ENCODE measurements around the gene THAP3.

The THAP3 gene

GRCh38 chr1:6624710-6625583, at the start of gene THAP3:
TSS of gene THAP3 (plus strand) at chr1:6624868. CDS start at chr1:6625219, 351 bp downstream.
- DNase-seq = peak; percentile 92

DNA sequence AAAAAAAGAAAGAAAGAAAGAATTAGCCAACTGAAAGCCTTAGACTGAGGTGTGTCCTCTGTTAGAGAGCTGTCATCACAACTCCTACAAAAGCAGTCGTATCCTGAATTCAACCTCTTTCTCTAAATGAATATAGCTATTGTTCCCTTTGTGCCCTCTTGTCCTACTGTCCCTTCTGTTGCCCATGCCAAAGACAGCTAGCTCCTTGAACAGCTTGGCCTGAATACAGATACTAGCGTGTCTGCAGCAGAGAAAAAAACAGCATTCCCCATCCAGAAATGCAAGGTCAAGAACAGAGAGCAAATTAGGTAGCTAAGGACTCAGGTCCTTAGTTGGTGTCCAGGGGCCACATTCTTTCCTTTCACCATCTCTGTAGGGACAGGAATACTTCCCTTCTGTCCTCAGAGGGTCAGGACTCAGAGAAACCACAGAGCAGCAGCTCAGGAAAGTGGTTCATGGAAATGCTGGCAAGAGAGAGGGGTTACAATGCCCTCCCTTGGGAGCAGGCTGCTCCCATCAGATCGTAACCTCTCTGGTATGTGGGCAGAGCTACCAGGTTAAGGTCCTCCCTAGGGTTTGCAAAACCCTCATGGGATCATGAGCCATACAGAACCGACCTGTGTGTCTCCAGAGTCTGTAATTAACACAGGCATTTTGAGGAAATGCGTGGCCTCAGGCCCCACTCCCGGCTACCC, 46.7 kb upstream of the THAP3 start:
- DNase-seq = no peak

DNA sequence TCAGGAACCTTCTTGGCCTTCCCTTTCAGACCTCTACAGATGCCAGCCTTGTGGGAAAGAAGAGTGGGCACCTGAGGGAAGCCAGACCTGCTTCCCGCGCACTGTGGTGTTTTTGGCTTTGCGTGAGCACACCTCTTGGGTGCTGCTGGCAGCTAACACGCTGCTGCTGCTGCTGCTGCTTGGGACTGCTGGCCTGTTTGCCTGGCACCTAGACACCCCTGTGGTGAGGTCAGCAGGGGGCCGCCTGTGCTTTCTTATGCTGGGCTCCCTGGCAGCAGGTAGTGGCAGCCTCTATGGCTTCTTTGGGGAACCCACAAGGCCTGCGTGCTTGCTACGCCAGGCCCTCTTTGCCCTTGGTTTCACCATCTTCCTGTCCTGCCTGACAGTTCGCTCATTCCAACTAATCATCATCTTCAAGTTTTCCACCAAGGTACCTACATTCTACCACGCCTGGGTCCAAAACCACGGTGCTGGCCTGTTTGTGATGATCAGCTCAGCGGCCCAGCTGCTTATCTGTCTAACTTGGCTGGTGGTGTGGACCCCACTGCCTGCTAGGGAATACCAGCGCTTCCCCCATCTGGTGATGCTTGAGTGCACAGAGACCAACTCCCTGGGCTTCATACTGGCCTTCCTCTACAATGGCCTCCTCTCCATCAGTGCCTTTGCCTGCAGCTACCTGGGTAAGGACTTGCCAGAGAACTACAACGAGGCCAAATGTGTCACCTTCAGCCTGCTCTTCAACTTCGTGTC, 45.9 kb upstream of the THAP3 start:
- peak; percentile 54 for DNase-seq

- DNase-seq = peak; percentile 99
Observed at GRCh38 chr1:6579374-6580118, 45.1 kb upstream of the THAP3 start, which contains the start of gene ZBTB48. TSS of gene ZBTB48 (plus strand) at chr1:6579994. CDS start at chr1:6580610, 616 bp downstream.

DNA sequence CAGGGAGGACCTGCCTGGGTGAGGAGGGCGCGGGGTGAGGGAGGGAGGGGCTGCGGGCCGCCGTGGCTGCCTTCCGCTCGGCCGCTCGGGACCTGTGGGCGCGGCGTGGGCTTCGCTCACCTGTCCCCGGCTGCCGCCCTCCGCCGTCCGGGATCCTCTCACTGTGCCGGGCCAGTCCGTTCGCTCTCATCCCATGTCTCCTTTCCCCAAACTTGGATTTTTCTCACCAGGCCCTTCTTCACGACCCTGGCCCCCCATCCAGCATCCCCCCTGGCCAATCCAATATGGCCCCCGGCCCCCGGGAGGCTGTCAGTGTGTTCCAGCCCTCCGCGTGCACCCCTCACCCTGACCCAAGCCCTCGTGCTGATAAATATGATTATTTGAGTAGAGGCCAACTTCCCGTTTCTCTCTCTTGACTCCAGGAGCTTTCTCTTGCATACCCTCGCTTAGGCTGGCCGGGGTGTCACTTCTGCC, 44.5 kb upstream of the THAP3 start:
- DNase-seq = peak; percentile 72

- DNase-seq = peak; percentile 49
Observed at GRCh38 chr1:6580593-6581409, 43.9 kb upstream of the THAP3 start.

GRCh38 chr1:6581561-6582305, 42.9 kb upstream of the THAP3 start:
- peak; percentile 69 for DNase-seq

DNA sequence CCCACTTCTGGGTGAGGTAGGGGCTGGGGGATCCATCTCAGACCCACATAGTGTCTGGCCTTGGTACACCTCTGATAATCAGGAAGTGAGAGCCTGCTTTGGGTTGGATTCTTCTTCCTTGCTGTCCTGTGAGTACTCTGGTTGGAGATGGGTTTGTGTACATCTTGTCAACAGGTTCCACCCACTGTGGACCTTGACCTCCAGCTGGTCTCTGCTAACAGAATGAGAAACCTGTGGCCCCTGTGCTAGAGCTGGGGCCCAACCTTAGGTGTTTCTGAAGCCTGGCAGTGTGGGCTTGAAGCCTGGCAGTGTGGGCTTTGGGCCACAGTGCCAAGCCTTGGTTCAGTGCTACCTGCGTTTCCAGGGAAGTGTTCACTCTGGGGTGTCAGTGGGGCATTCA, 42.3 kb upstream of the THAP3 start:
- no peak for DNase-seq

- no peak for DNase-seq
Observed at GRCh38 chr1:6584126-6585080, 40.3 kb upstream of the THAP3 start.

GRCh38 chr1:6585081-6585722, 39.5 kb upstream of the THAP3 start:
- DNase-seq = no peak

- no peak for DNase-seq
Observed at GRCh38 chr1:6585841-6586240, 38.8 kb upstream of the THAP3 start.

GRCh38 chr1:6586404-6586816, 38.3 kb upstream of the THAP3 start:
- no peak for DNase-seq

DNA sequence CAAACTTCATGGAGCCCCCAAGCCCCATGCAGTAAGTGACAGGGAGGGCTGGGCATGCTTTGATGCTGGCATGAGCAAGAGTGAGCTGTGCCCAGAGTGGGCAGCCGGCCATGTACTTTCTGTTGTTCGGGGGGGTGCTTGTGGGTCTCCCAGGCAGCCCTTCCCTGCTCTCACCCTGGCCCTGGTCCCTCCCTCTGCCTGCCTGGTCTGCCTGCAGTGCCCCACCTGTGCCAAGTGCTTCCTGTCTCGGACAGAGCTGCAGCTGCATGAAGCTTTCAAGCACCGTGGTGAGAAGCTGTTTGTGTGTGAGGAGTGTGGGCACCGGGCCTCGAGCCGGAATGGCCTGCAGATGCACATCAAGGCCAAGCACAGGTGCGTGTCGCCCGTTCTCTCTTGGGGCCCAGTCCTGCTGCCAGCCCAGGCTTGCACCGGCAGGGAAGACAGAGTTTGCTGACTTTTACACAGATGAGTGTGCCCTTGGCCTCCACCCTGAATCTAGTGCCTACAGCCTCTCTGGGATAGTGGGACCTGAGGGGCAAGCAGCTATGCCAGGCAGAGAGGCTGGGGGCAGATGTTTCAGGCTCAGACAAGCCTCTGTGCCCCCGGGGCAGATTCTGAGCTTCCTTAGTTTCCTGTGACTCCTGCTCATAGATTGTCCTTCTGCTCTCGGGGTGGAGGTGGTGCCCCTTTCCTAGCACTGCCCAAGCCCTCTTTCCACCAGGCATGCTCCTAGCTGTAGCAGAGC, 37.2 kb upstream of the THAP3 start:
- no peak for DNase-seq

DNA sequence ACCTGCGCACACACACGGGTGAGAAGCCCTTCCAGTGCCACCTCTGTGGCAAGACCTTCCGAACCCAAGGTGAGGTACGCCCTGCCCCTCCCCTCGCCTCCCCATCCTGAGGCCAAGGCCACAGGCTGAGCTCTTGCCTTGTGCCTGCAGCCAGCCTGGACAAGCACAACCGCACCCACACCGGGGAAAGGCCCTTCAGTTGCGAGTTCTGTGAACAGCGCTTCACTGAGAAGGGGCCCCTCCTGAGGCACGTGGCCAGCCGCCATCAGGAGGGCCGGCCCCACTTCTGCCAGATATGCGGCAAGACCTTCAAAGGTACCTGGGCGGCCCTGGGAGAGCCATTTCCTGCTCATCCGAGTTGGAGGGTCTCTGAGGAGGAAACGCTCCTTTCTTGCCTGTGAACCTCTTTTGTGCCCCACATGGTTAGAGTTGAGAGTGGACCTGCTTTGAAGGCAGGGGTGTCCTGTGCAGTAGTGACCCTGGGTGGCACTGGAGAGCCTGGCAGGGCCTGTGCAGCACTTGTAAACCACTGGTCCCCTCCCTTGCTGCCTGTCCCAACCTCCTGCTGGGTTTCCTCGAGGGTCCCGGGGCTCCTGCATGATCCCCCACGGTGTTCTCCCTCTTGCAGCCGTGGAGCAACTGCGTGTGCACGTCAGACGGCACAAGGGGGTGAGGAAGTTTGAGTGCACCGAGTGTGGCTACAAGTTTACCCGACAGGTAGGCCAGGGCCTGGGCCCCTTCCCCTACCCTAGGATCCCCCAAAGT, 36.4 kb upstream of the THAP3 start:
- DNase-seq = no peak

GRCh38 chr1:6588893-6589520, 35.7 kb upstream of the THAP3 start:
- no peak for DNase-seq

- no peak for DNase-seq
Observed at GRCh38 chr1:6590046-6590445, 34.6 kb upstream of the THAP3 start.

DNA sequence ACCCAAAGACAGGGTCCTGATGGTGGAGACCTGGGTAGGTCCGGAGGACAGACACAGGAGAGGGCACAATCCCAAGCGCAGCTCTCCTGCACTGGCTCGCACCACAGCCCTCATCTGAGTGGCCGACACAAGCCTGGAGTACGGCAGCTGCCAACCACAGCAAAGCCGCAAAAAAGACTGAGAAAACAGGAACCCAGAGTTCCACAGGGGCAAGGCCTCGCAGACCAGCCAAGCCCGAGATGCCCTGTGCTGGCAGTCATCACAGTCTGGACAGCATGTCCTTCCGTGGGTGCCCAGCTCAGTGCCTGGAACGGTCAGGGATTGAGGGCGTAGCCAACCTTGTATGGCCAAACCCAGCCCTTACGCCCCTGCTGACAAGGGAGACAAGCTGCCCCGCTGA, 33.4 kb upstream of the THAP3 start:
- DNase-seq = peak; percentile 69

All from hematopoietic multipotent progenitor cell treated with erythropoietin and hydrocortisone succinate and interleukin-3 and kit ligand, for 6 days (in vitro differentiated cells).